HepG2 (cell line): Measurements from ENCODE around the gene TOR1B. TPM values are rescaled to one million over a fixed set of nuclear protein-coding genes. Genes with fewer than 3 reads are reported as not detected.
A peak's percentile ranks its signal among the peaks of the same experiment; 100 is the strongest.

Experiments
- ATAC-seq: fragments of 200-7000 bp; cut with Tn5 transposase; 3 replicates; pipeline ENCODE4 v1.9.1; 2020; ENCODE audit warnings: mild to moderate bottlenecking, moderate library complexity
- BruUV-seq: library from RNA; stranded (reverse); fragments of 400-500 nt; replicated peaks from 2 replicates; lab custom pipeline; 2021; lab: Mats Ljungman, UMichigan
- CTCF ChIA-PET: fragments of 300-600 bp; formaldehyde crosslinking; extraction: SDS; loops from one replicate; lab custom pipeline; 2021; ENCODE audit warnings: low total read pairs, inconsistent platforms, low intra/inter-chr PET ratio; lab: Yijun Ruan, JAX
- POLR2A ChIA-PET: fragments of 350-600 bp; sonication (Branson Sonifier 250); formaldehyde crosslinking; loops from one replicate; lab custom pipeline; 2020; ENCODE audit warnings: antibody characterized with exemption, inconsistent platforms; lab: Yijun Ruan, JAX
- DNase-seq: peaks from one replicate; pipeline ENCODE4 v3.0.0-alpha.2; 2015; ENCODE audit warnings: low spot score
- FAIRE-seq: peaks from 3 replicates; lab custom pipeline; 2011; peaks lifted over from hg19 to GRCh38; lab: Jason Lieb, UNC
- H2AFZ ChIP-seq: one replicate; pipeline ENCODE4 v1.6.1; 2011; ENCODE audit warnings: low read length, inconsistent platforms
- H3K27ac ChIP-seq: fragments of 300-600 bp; 3 replicates; pipeline ENCODE4 v1.8.0; 2011; ENCODE audit warnings: mixed run types, mild to moderate bottlenecking, mixed read lengths, low read length, inconsistent platforms; ENCODE audit not compliant: insufficient read depth; ENCODE audit errors: extremely low read length
- H3K27me3 ChIP-seq, 2 experiments: fragments of 200-600 bp in 1 of 2; 2 replicates in 1 of 2; 3 replicates in 1 of 2; pipeline versions ENCODE4 v1.6.0 to v1.8.0; 2011; ENCODE audit warnings: low read length in 2 of 2, mild to moderate bottlenecking in 2 of 2, moderate library complexity in 2 of 2, inconsistent platforms in 1 of 2; ENCODE audit not compliant: insufficient read depth in 2 of 2, control insufficient read depth in 1 of 2
- H3K36me3 ChIP-seq, 2 experiments: fragments of 200-600 bp in 1 of 2; replicated peaks in 1 of 2; 2 replicates in 1 of 2; 3 replicates in 1 of 2; pipeline versions ENCODE4 v1.5.1 to v1.8.0; 2011; ENCODE audit warnings: low read length in 2 of 2, inconsistent platforms in 1 of 2; ENCODE audit not compliant: insufficient read depth in 2 of 2, control insufficient read depth in 1 of 2
- H3K4me1 ChIP-seq: 2 replicates; pipeline ENCODE4 v1.5.1; 2012; ENCODE audit warnings: low read length, inconsistent platforms; ENCODE audit not compliant: insufficient read depth
- H3K4me2 ChIP-seq: 2 replicates; pipeline ENCODE4 v1.6.0; 2011; ENCODE audit warnings: low read depth, low read length, inconsistent platforms
- H3K4me3 ChIP-seq, 3 experiments: fragments of 200-600 bp in 1 of 3; sonication (generic), shearing (Covaris generic) in 1 of 3; replicated peaks in 1 of 3; 2 replicates each; pipeline ENCODE4 v1.5.1; 2011 to 2016; ENCODE audit warnings: low read length in 3 of 3, inconsistent platforms in 2 of 3, low read depth in 2 of 3, mild to moderate bottlenecking in 2 of 3, control low read depth in 1 of 3, mixed read lengths in 1 of 3; ENCODE audit not compliant: insufficient read depth in 1 of 3
- H3K79me2 ChIP-seq: one replicate; pipeline ENCODE4 v1.6.1; 2011; ENCODE audit warnings: low read length, inconsistent platforms; ENCODE audit not compliant: insufficient read depth
- H3K9ac ChIP-seq: 2 replicates; pipeline ENCODE4 v1.6.0; 2011; ENCODE audit warnings: mild to moderate bottlenecking, low read depth, low read length, inconsistent platforms; ENCODE audit not compliant: insufficient read depth
- H3K9me3 ChIP-seq: 2 replicates; pipeline ENCODE4 v1.5.1; 2012; ENCODE audit warnings: mild to moderate bottlenecking, low read length
- H4K20me1 ChIP-seq: 2 replicates; pipeline ENCODE4 v1.6.0; 2011; ENCODE audit warnings: inconsistent platforms, mild to moderate bottlenecking, low read length, moderate library complexity; ENCODE audit not compliant: insufficient read depth
- ARNTL ChIP-seq: sonication (generic); formaldehyde crosslinking; IDR thresholded peaks from 2 replicates; pipeline ENCODE4 v1.4.0; 2020; ENCODE audit warnings: mild to moderate bottlenecking, missing genetic modification reagents
- GATAD2A ChIP-seq: IDR thresholded peaks from 2 replicates; pipeline ENCODE4 v1.6.1; 2016
- HNRNPLL ChIP-seq: fragments of 200-400 bp; formaldehyde crosslinking; IDR thresholded peaks from 2 replicates; pipeline ENCODE4 v1.6.1; 2017; ENCODE audit warnings: mild to moderate bottlenecking, low read depth, low read length; ENCODE audit not compliant: poor library complexity, severe bottlenecking
- RBM39 ChIP-seq: fragments of 200-400 bp; formaldehyde crosslinking; IDR thresholded peaks from one replicate; pipeline ENCODE4 v1.6.1; 2018; ENCODE audit warnings: antibody characterized with exemption, mild to moderate bottlenecking, low read depth, low read length; ENCODE audit not compliant: poor library complexity, severe bottlenecking
- SIN3A ChIP-seq: IDR thresholded peaks from 2 replicates; pipeline ENCODE4 v1.6.1; 2011; ENCODE audit warnings: low read depth, mild to moderate bottlenecking, control low read depth, low read length, borderline replicate concordance
- SRY ChIP-seq: sonication (generic); formaldehyde crosslinking; IDR thresholded peaks from 2 replicates; pipeline ENCODE4 v1.8.0; 2022; ENCODE audit warnings: mild to moderate bottlenecking, missing genetic modification reagents
- YEATS4 ChIP-seq: sonication (generic); formaldehyde crosslinking; IDR thresholded peaks from 2 replicates; pipeline ENCODE4 v1.4.0; 2020; ENCODE audit warnings: missing genetic modification reagents, borderline replicate concordance
- ZFP90 ChIP-seq: sonication (generic); formaldehyde crosslinking; IDR thresholded peaks from 2 replicates; pipeline ENCODE4 v1.8.0; 2022; ENCODE audit warnings: missing genetic modification reagents, mild to moderate bottlenecking, inconsistent platforms, borderline replicate concordance
- ZMAT3 ChIP-seq: sonication (generic); formaldehyde crosslinking; conservative IDR thresholded peaks from 2 replicates; pipeline ENCODE4 v1.7.0; 2021; ENCODE audit warnings: missing genetic modification reagents
- ZNF547 ChIP-seq: sonication (generic); formaldehyde crosslinking; IDR thresholded peaks from 2 replicates; pipeline ENCODE4 v1.5.1; 2020; ENCODE audit warnings: mild to moderate bottlenecking, missing genetic modification reagents
- WGBS: methylation state at CpG from one replicate; pipeline ENCODE4 v1.1.6; 2017; ENCODE audit warnings: low lambda C conversion rate; 5-methylcytosine and 5-hydroxymethylcytosine counted together
- in situ Hi-C: cut with HindIII; loops from 2 replicates; pipeline ENCODE4 v1.10.0; 2017; ENCODE audit warnings: low pct_unique_long_range_greater_than_20kb; ENCODE audit not compliant: extremely low pct_ligation_motif_present
- intact Hi-C: fragments of 100-400 bp; cut with micrococcal nuclease; formaldehyde crosslinking; loops from one replicate; pipeline ENCODE4 v1.10.0; 2022; ENCODE audit not compliant: unreplicated experiment
- polyA plus RNA-seq, 8 experiments: library from polyadenylated mRNA; depleted of rRNA in 3 of 8; stranded (reverse) in 7 of 8; unstranded in 1 of 8; fragments of >200 nt; fragmentation: Illumina TruSeq in 4 of 8; extraction: Trizol in 4 of 8; gene quantifications; 2 replicates each; pipeline versions ENCODE4 v1.2.1 to v1.2.3, GENCODE V29; 2011 to 2016; ENCODE audit warnings: low read depth in 4 of 8, missing spikeins in 1 of 8, mixed read lengths in 1 of 8; ENCODE audit not compliant: insufficient read depth in 1 of 8
- total RNA-seq, 5 experiments: library from RNA; depleted of rRNA; stranded (reverse); fragments of >200 nt; fragmentation: Illumina TruSeq; extraction: Trizol; gene quantifications; 2 replicates each; pipeline ENCODE4 v1.2.3, GENCODE V29; 2016; ENCODE audit warnings: low read depth in 1 of 5
- TF ChIP-seq, protein P1 (sequence below): sonication (generic); formaldehyde crosslinking; conservative IDR thresholded peaks from 2 replicates; pipeline ENCODE4 v1.4.0; 2020; ENCODE audit warnings: mild to moderate bottlenecking, missing genetic modification reagents, moderate library complexity
- TF ChIP-seq, protein P2 (sequence below): IDR thresholded peaks from 2 replicates; pipeline ENCODE4 v1.6.1; 2016; ENCODE audit warnings: mild to moderate bottlenecking, missing biosample characterization, missing genetic modification reagents
- TF ChIP-seq, protein P3 (sequence below): sonication (generic); formaldehyde crosslinking; IDR thresholded peaks from 2 replicates; pipeline ENCODE4 v1.5.0; 2020; ENCODE audit warnings: mild to moderate bottlenecking, missing genetic modification reagents, moderate library complexity

The TOR1B gene
- total and polyA plus RNA-seq, 2 of the 13 experiments (the other 11 are each of a cell fraction or from before 2014, with no cell fraction given), result 18.1 to 21.3 TPM

DNA sequence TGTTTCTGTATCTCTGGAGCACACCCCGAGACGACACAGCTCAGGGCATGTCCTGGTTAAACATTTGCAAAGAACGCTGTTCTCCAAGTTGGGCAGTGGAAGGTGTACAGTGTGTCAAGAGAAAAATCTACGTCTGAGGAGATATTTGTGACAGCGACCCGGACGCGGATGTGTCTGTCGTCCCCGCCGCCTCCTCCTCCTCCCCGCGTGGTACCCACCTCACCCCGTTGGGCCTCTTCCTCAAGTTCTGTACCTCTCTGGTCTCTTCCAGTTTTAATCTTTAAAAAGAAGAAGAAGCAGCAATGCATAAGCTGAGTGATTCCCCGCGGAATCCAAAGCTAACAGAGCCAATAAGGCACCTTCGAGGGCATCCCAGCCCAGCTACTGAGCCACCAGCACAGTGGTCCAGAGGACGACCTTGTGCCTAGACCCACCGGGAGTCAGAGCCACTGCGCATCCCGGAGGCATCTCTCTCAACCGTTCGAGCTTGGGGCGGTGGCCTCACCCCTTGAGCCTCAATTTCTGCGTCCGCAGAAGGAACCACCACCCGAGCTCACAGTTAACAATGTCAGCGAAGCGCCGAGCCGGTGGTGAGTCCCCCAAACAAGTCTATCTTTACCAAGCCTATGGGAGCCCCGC lies 31.6 kb downstream of the TOR1B start (continued):
- TF ChIP-seq, protein P1, sequence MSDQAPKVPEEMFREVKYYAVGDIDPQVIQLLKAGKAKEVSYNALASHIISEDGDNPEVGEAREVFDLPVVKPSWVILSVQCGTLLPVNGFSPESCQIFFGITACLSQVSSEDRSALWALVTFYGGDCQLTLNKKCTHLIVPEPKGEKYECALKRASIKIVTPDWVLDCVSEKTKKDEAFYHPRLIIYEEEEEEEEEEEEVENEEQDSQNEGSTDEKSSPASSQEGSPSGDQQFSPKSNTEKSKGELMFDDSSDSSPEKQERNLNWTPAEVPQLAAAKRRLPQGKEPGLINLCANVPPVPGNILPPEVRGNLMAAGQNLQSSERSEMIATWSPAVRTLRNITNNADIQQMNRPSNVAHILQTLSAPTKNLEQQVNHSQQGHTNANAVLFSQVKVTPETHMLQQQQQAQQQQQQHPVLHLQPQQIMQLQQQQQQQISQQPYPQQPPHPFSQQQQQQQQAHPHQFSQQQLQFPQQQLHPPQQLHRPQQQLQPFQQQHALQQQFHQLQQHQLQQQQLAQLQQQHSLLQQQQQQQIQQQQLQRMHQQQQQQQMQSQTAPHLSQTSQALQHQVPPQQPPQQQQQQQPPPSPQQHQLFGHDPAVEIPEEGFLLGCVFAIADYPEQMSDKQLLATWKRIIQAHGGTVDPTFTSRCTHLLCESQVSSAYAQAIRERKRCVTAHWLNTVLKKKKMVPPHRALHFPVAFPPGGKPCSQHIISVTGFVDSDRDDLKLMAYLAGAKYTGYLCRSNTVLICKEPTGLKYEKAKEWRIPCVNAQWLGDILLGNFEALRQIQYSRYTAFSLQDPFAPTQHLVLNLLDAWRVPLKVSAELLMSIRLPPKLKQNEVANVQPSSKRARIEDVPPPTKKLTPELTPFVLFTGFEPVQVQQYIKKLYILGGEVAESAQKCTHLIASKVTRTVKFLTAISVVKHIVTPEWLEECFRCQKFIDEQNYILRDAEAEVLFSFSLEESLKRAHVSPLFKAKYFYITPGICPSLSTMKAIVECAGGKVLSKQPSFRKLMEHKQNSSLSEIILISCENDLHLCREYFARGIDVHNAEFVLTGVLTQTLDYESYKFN, result peak; percentile 9; the same call in 1 of the 2 replicates
- 0 out of 2 replicates have a peak, but pooled peaks have one; percentile 14 for TF ChIP-seq GATAD2A (CRISPR knock-in tag)

DNA sequence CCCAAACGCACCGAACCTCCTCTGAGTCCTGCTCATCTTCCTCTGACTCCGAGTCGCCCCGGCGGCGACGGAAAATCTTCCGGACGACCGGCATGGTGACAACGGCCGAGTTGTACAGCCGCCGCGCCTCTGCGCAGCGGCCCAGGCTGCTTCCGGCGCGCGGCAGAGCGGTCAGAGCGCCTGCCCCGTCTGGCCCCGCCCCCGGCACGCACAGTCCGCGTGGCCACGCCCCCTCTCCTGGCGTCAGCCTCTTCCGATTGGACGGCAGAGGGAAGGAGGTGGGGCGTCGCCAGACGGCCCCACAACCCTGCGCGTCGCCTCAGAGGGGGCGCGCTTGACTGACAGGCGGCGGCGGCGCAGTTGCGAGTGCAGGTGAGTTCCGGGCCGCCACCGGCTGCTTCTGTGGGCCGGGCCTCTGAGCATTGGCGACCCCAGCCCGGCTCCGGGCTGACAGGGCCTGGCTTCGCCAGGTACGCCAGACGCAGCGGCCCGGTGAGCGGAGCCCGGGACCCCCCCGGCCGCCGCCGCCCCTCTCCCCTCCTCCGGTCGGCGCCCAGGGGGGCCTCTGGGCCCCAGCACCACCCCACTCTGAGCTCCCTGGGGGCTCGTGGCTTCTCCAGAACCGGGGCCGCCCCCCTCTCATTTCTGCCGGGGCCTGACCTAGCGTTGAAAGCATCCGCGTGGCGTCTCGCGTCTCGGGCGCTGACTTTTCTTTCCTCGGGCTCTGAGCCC lies 32.3 kb downstream of the TOR1B start, which contains the start of the genes C9orf78 and USP20:
C9orf78 (minus strand) TSS at position 148 of the 732 bp plus-strand sequence; CDS start at position 94, 54 bp downstream.
USP20 (plus strand) TSS at position 331 of the 732 bp plus-strand sequence. CDS start 17,098 bp downstream, outside the sequence.
- FAIRE-seq (peak; percentile 66), ATAC-seq (peak; percentile 97), DNase-seq (peak; percentile 90)
- peak within 1 kb of the TSS; percentile 87 for H3K9ac ChIP-seq
- BruUV-seq, result no TSS peak
- intact Hi-C loops, result no loop called here
- 5% methylated on average over 10 of the region's 81 CpGs for WGBS
- H3K9me3 ChIP-seq, result no peaks in the 10 kb centered on the region
- in situ Hi-C loops, result no loop called here
- H3K27ac ChIP-seq, result peak within 1 kb of the TSS; percentile 60
- peak within 1 kb of the TSS; percentile 75 for H3K4me2 ChIP-seq
- H3K4me1 ChIP-seq, result peaks cover 19% of the 10 kb centered on the region
- H3K36me3 ChIP-seq, result peaks cover 3 to 7% of the 10 kb centered on the region in 2 experiments; a peak in 2 of 5 replicates
- peak within 1 kb of the TSS; percentile 30 for H2AFZ ChIP-seq
- peaks cover 9% of the 10 kb centered on the region for H3K79me2 ChIP-seq
- CTCF ChIA-PET, result no interaction called here
- no peaks in the 10 kb centered on the region for H4K20me1 ChIP-seq
- H3K27me3 ChIP-seq, result no peaks in the 10 kb centered on the region; a peak in 1 of 5 replicates
- peak within 1 kb of the TSS; percentile 93 to 96 (median 94) for H3K4me3 ChIP-seq
- POLR2A ChIA-PET, result interaction anchor here (0.8 to 1.2 kb wide), 3 partner anchors 10 to 26 kb away, joined by 3 to 6 read pairs (median 3); partner anchors contain the start of gene TOR1A
- TF ChIP-seq, protein P2, sequence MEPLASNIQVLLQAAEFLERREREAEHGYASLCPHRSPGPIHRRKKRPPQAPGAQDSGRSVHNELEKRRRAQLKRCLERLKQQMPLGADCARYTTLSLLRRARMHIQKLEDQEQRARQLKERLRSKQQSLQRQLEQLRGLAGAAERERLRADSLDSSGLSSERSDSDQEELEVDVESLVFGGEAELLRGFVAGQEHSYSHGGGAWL, result peak; percentile 60; the same call in 1 of the 2 replicates
- TF ChIP-seq ZFP90 (CRISPR knock-in tag) (peak; percentile 7; the same call in 1 of the 2 replicates), YEATS4 (peak; percentile 57; the same call in 1 of the 2 replicates), SIN3A (peak; percentile 95), SRY (no peak), HNRNPLL (peak; percentile 46), ARNTL (CRISPR knock-in tag) (peak; percentile 55; the same call in 1 of the 2 replicates), ZMAT3 (0 out of 2 replicates have a peak, but pooled peaks have one; percentile 51), ZNF547 (peak; percentile 50; the same call in 1 of the 2 replicates), RBM39 (peak; percentile 25)
- TF ChIP-seq, protein P3, sequence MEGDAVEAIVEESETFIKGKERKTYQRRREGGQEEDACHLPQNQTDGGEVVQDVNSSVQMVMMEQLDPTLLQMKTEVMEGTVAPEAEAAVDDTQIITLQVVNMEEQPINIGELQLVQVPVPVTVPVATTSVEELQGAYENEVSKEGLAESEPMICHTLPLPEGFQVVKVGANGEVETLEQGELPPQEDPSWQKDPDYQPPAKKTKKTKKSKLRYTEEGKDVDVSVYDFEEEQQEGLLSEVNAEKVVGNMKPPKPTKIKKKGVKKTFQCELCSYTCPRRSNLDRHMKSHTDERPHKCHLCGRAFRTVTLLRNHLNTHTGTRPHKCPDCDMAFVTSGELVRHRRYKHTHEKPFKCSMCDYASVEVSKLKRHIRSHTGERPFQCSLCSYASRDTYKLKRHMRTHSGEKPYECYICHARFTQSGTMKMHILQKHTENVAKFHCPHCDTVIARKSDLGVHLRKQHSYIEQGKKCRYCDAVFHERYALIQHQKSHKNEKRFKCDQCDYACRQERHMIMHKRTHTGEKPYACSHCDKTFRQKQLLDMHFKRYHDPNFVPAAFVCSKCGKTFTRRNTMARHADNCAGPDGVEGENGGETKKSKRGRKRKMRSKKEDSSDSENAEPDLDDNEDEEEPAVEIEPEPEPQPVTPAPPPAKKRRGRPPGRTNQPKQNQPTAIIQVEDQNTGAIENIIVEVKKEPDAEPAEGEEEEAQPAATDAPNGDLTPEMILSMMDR, result peak; percentile 49
